Right atrium auricular region (tissue), 2 donors: ENCODE measurements around the gene RASGEF1C. TPM values are rescaled to one million over a fixed set of nuclear protein-coding genes. Genes with fewer than 3 reads are reported as not detected.

Source experiments
- DNase-seq: peaks from one replicate; pipeline ENCODE4 v3.0.0-alpha.2; 2019; ENCODE audit warnings: low spot score
- H3K27ac ChIP-seq, 2 donors: fragments of 200-600 bp; sonication (generic); 1 replicate in 1 of 2; 2 replicates in 1 of 2; pipeline ENCODE4 v1.5.1; 2016 to 2019
- H3K27me3 ChIP-seq, 2 donors: fragments of 200-600 bp; sonication (generic); one replicate each; pipeline versions ENCODE4 v1.5.1 to v1.6.0; 2017 to 2019
- H3K36me3 ChIP-seq: fragments of 200-600 bp; sonication (generic); one replicate; pipeline ENCODE4 v1.5.1; 2016
- H3K4me1 ChIP-seq, 2 donors: fragments of 200-600 bp; sonication (generic); one replicate each; pipeline versions ENCODE4 v1.5.1 to v1.6.0; 2017 to 2019
- H3K4me3 ChIP-seq, 2 donors: fragments of 200-600 bp; sonication (generic); 1 replicate in 1 of 2; 2 replicates in 1 of 2; pipeline ENCODE4 v1.5.1; 2017 to 2019; ENCODE audit warnings: mild to moderate bottlenecking in 1 of 2, moderate library complexity in 1 of 2
- H3K9me3 ChIP-seq, 2 donors: fragments of 200-600 bp; sonication (generic); one replicate each; pipeline ENCODE4 v1.5.1; 2019
- CTCF ChIP-seq, 2 donors: fragments of 200-600 bp; sonication (generic); IDR thresholded peaks; one replicate each; pipeline ENCODE4 v1.5.1; 2019; ENCODE audit warnings: antibody characterized with exemption in 2 of 2
- total RNA-seq, 2 donors: library from RNA; depleted of rRNA; stranded (reverse); fragments of >200 nt; gene quantifications; one replicate each; pipeline ENCODE4 v1.1.0, GENCODE V29; 2016

The RASGEF1C gene
- under 1 TPM; 0.55 to 0.67 TPM for total RNA-seq

- Histone ChIP-seq H3K4me3 (peak within 1 kb of the TSS; percentile 21 to 41), H3K27me3 (peaks cover 0 to 14% of the 10 kb centered on the region in 2 donors), H3K4me1 (peaks cover 0 to 14% of the 10 kb centered on the region in 2 donors), H3K27ac (no peak within 1 kb of the TSS), H3K36me3 (no peaks in the 10 kb centered on the region), H3K9me3 (no peaks in the 10 kb centered on the region)
- no peak for DNase-seq
- peak; percentile 27 to 34 for TF ChIP-seq CTCF (IDR thresholded peaks at IDR 0.05)
Observed at GRCh38 chr5:180209137-180209581, at the start of gene RASGEF1C. Gene RASGEF1C, minus strand, starts transcription at chr5:180209211. Its CDS starts 71,159 bp downstream, at chr5:180138052.

GRCh38 chr5:180253036-180253824 is 44.2 kb upstream of the RASGEF1C start:
- Histone ChIP-seq H3K9me3 (peaks cover 49 to 100% of the 10 kb centered on the region in 2 donors), H3K36me3 (peaks cover 61% of the 10 kb centered on the region), H3K4me3 (no peak overlapping the region), H3K27me3 (no peaks in the 10 kb centered on the region), H3K4me1 (no peaks in the 10 kb centered on the region), H3K27ac (no peak overlapping the region)
- no peak for TF ChIP-seq CTCF (IDR thresholded peaks at IDR 0.05)
- DNase-seq: no peak

- H3K36me3 ChIP-seq: peaks cover 60% of the 10 kb centered on the region
- H3K9me3 ChIP-seq: peaks cover 38 to 99% of the 10 kb centered on the region in 2 donors
- no peak overlapping the region for H3K27ac ChIP-seq
- TF ChIP-seq CTCF (IDR thresholded peaks at IDR 0.05): no peak
- no peaks in the 10 kb centered on the region for H3K27me3 ChIP-seq
- DNase-seq: no peak
- no peaks in the 10 kb centered on the region for H3K4me1 ChIP-seq
- no peak overlapping the region for H3K4me3 ChIP-seq
Observed at GRCh38 chr5:180251887-180252286, 42.9 kb upstream of the RASGEF1C start.

- DNase-seq: no peak
- Histone ChIP-seq H3K36me3 (peaks cover 53% of the 10 kb centered on the region), H3K4me3 (no peak overlapping the region), H3K9me3 (peaks cover 30 to 99% of the 10 kb centered on the region in 2 donors), H3K4me1 (no peaks in the 10 kb centered on the region), H3K27ac (no peak overlapping the region), H3K27me3 (no peaks in the 10 kb centered on the region)
- no peak for TF ChIP-seq CTCF (IDR thresholded peaks at IDR 0.05)
Observed at GRCh38 chr5:180251141-180251540, 42.1 kb upstream of the RASGEF1C start.

- peaks cover 24 to 97% of the 10 kb centered on the region in 2 donors for H3K9me3 ChIP-seq
- TF ChIP-seq CTCF (IDR thresholded peaks at IDR 0.05): no peak
- no peak for DNase-seq
- no peak overlapping the region for H3K27ac ChIP-seq
- H3K36me3 ChIP-seq: peaks cover 49% of the 10 kb centered on the region
- no peaks in the 10 kb centered on the region for H3K4me1 ChIP-seq
- H3K27me3 ChIP-seq: no peaks in the 10 kb centered on the region
- H3K4me3 ChIP-seq: no peak overlapping the region
Observed at GRCh38 chr5:180250329-180250728, 41.3 kb upstream of the RASGEF1C start.
